Karpas-422 (cell line): Measurements from ENCODE around the gene NEU2. TPM values are rescaled to one million over a fixed set of nuclear protein-coding genes. Genes with fewer than 3 reads are reported as not detected.

Experiments
- DNase-seq: peaks from one replicate; pipeline ENCODE4 v3.0.0-alpha.2; 2015
- H2AFZ ChIP-seq: fragments of 200-600 bp; sonication (generic); 2 replicates; pipeline ENCODE4 v1.6.1; 2014; ENCODE audit warnings: antibody characterized with exemption, low read length, mixed read lengths
- H3K27ac ChIP-seq: fragments of 200-600 bp; sonication (generic); 2 replicates; pipeline ENCODE4 v1.5.1; 2014; ENCODE audit warnings: mild to moderate bottlenecking, low read length, moderate library complexity
- H3K27me3 ChIP-seq: fragments of 200-600 bp; sonication (generic); 2 replicates; pipeline ENCODE4 v1.6.1; 2014; ENCODE audit warnings: low read length, mixed read lengths
- H3K36me3 ChIP-seq: fragments of 200-600 bp; sonication (generic); 2 replicates; pipeline ENCODE4 v1.6.1; 2014; ENCODE audit warnings: low read length, mixed read lengths; ENCODE audit not compliant: insufficient read depth
- H3K4me1 ChIP-seq: fragments of 200-600 bp; sonication (generic); 2 replicates; pipeline ENCODE4 v1.6.1; 2014; ENCODE audit warnings: mild to moderate bottlenecking, low read length, mixed read lengths
- H3K4me2 ChIP-seq: fragments of 200-600 bp; sonication (generic); 2 replicates; pipeline ENCODE4 v1.6.1; 2014; ENCODE audit warnings: low read length, low read depth, mild to moderate bottlenecking; ENCODE audit not compliant: poor library complexity, severe bottlenecking
- H3K4me3 ChIP-seq: fragments of 200-600 bp; sonication (generic); 2 replicates; pipeline ENCODE4 v1.5.1; 2014; ENCODE audit warnings: mild to moderate bottlenecking, antibody characterized with exemption, low read length, mixed read lengths
- H3K79me2 ChIP-seq: fragments of 200-600 bp; sonication (generic); 2 replicates; pipeline ENCODE4 v1.6.1; 2014; ENCODE audit warnings: mild to moderate bottlenecking, low read length, mixed read lengths
- H3K9ac ChIP-seq: fragments of 200-600 bp; sonication (generic); 2 replicates; pipeline ENCODE4 v1.6.0; 2014; ENCODE audit warnings: low read length
- H3K9me2 ChIP-seq: fragments of 200-600 bp; sonication (generic), shearing (Covaris generic); replicated peaks from 2 replicates; pipeline ENCODE4 v1.6.0; 2014; ENCODE audit warnings: mild to moderate bottlenecking, low read length, moderate library complexity; ENCODE audit not compliant: insufficient read depth
- H3K9me3 ChIP-seq: fragments of 300-700, 200-600 bp; sonication (generic); 2 replicates; pipeline ENCODE4 v1.6.1; 2014; ENCODE audit warnings: low read length, mixed read lengths
- H4K20me1 ChIP-seq: fragments of 200-600 bp; sonication (generic); 2 replicates; pipeline ENCODE4 v1.6.1; 2014; ENCODE audit warnings: mild to moderate bottlenecking, antibody characterized with exemption, low read length, low read depth; ENCODE audit not compliant: insufficient read depth
- total RNA-seq: library from RNA; depleted of rRNA; stranded (reverse); fragments of >200 nt; shearing (Covaris generic); gene quantifications from 2 replicates; pipeline ENCODE4 v1.2.3, GENCODE V29; 2014; ENCODE audit warnings: low replicate concordance

NEU2 gene
- total RNA-seq, 1 experiment from 2014 or later: not detected

DNA sequence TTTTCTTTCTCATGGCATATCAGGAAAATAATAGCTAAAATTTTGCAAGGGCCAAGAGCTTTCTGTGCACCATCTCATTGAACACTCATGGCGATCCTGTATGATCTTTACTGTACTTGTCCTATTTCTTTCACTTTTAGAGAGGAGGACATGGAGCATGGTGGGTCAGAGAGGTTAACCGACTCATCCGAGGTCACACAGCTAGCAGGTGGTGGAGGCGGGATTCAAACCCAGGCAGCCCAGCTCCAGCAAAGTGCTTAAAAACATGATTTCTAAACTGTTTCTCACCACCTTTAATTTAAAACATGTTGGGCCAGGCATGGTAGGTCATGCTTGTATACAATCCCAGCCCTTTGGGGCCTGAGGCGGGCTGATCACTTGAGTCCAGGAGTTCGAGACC is 25.8 kb upstream of the NEU2 start:
- DNase-seq: no peak
- H3K4me3 ChIP-seq: no peak overlapping the region
- H3K4me1 ChIP-seq: no peaks in the 10 kb centered on the region
- no peak overlapping the region for H2AFZ ChIP-seq
- H4K20me1 ChIP-seq: no peaks in the 10 kb centered on the region
- H3K4me2 ChIP-seq: no peak overlapping the region
- no peak overlapping the region for H3K27ac ChIP-seq
- no peaks in the 10 kb centered on the region for H3K27me3 ChIP-seq
- no peaks in the 10 kb centered on the region for H3K36me3 ChIP-seq
- H3K9me2 ChIP-seq: no peaks in the 10 kb centered on the region
- no peak overlapping the region for H3K9ac ChIP-seq
- H3K9me3 ChIP-seq: no peaks in the 10 kb centered on the region
- H3K79me2 ChIP-seq: no peaks in the 10 kb centered on the region

DNA sequence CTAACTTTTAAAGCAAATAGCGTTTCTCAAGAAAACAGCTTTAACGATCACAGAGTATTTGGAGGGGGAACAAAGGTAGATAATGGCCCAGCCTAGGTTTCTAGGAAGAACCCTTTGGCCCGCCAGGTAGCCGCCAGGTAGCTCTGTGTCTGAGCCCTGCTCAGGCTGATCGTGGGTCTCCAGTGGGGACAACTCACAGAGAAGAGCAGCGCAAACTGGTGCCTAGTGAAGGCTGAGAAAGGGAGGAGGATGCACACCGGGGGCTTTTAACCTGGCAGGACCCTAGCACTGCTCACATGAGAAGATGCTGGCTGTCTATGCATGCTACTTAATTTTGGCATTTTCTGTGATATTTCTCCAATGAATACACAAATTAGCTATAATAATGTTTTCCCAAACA is 25.2 kb upstream of the NEU2 start:
- H3K9me3 ChIP-seq: no peaks in the 10 kb centered on the region
- H3K4me3 ChIP-seq: no peak overlapping the region
- H2AFZ ChIP-seq: no peak overlapping the region
- no peaks in the 10 kb centered on the region for H3K9me2 ChIP-seq
- H3K36me3 ChIP-seq: no peaks in the 10 kb centered on the region
- H3K4me2 ChIP-seq: no peak overlapping the region
- H3K27ac ChIP-seq: no peak overlapping the region
- H3K79me2 ChIP-seq: no peaks in the 10 kb centered on the region
- H3K27me3 ChIP-seq: no peaks in the 10 kb centered on the region
- no peaks in the 10 kb centered on the region for H3K4me1 ChIP-seq
- H3K9ac ChIP-seq: no peak overlapping the region
- DNase-seq: no peak
- H4K20me1 ChIP-seq: no peaks in the 10 kb centered on the region

DNA sequence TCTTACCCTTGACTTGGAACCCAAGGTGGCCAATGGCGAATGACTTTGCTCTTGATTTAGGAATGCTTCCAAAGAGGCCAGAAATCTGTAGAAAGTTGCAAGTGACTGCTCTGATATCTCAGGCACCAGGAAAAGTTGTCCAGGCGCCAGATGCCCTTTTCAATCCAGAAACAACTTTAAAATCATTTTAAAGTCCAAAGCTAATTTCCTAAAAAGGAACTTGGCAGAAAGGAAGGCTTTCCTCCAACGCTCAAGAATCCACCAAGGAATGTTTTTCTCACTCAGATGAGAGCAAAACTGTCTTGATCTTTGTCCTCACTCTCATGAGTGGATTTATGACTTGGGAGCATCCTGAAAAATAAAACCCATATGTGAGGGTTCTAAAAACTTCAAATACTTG is 24.7 kb upstream of the NEU2 start:
- no peaks in the 10 kb centered on the region for H3K9me2 ChIP-seq
- no peak overlapping the region for H2AFZ ChIP-seq
- H3K4me2 ChIP-seq: no peak overlapping the region
- no peaks in the 10 kb centered on the region for H3K36me3 ChIP-seq
- H3K9ac ChIP-seq: no peak overlapping the region
- no peaks in the 10 kb centered on the region for H3K4me1 ChIP-seq
- DNase-seq: no peak
- no peaks in the 10 kb centered on the region for H4K20me1 ChIP-seq
- no peaks in the 10 kb centered on the region for H3K27me3 ChIP-seq
- no peak overlapping the region for H3K27ac ChIP-seq
- H3K9me3 ChIP-seq: no peaks in the 10 kb centered on the region
- no peaks in the 10 kb centered on the region for H3K79me2 ChIP-seq
- no peak overlapping the region for H3K4me3 ChIP-seq

DNA sequence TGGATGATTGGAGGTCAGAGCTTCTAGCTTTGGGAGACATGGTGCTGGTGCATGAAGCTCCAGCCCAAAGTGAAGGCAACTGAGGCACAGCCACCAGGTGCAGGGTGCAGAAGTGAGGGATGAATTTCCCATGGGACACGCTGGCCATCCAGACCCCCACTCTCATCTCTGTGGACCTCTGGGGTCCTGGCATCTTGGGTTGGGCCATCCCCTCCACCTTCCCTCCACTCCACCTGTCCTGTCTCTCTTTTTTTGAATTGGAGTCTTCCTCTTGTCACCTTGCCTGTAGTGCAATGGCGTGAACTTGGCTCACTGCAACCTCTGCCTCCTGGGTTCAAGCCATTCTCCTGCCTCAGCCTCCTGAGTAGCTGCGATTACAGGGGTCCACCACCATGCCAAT is 22.8 kb upstream of the NEU2 start:
- Histone ChIP-seq H3K79me2 (no peaks in the 10 kb centered on the region), H3K9me3 (no peaks in the 10 kb centered on the region), H3K36me3 (no peaks in the 10 kb centered on the region), H3K27ac (no peak overlapping the region), H3K9ac (no peak overlapping the region), H3K4me3 (no peak overlapping the region), H3K4me1 (no peaks in the 10 kb centered on the region), H3K27me3 (no peaks in the 10 kb centered on the region), H3K9me2 (no peaks in the 10 kb centered on the region), H2AFZ (no peak overlapping the region), H3K4me2 (no peak overlapping the region), H4K20me1 (no peaks in the 10 kb centered on the region)
- no peak for DNase-seq

DNA sequence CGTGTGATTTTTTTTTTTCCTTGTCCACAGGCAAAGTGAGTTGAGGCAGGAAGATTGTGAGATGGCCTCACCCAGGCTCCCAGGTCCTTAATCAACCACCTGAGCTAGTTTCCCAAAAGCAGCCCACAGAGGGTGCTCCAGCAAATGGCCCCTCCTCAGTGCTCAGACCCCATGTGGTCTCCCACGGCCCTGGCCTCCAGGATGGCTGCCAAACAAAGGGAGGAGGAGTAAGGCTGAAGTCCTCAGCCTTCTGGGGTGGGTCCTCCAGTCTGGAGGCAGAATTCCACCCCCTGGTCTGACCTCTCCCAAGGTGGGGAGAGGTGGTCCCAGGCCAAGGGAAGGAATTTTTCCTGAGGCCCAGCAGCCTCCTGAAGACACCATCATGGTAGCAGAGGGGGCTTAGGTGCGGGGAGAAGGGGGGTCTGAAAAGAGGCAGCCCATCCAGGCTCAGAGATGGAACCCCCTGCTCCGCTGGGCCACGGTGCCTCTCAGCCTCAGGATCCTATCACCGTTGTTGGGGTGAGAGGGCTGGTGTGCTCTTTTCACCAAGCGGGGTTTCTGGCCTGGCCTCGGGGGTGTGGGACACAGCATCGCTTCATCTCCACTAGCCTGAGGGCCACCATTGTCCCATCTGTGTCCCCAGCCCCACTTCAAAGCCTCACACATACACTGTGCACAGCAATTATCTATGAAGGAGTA is 21.8 kb upstream of the NEU2 start:
- H3K27me3 ChIP-seq: no peaks in the 10 kb centered on the region
- no peak overlapping the region for H3K4me2 ChIP-seq
- H3K4me3 ChIP-seq: no peak overlapping the region
- no peaks in the 10 kb centered on the region for H3K4me1 ChIP-seq
- H3K79me2 ChIP-seq: no peaks in the 10 kb centered on the region
- no peaks in the 10 kb centered on the region for H3K9me2 ChIP-seq
- no peak overlapping the region for H3K9ac ChIP-seq
- H4K20me1 ChIP-seq: no peaks in the 10 kb centered on the region
- H3K27ac ChIP-seq: no peak overlapping the region
- no peak for DNase-seq
- no peaks in the 10 kb centered on the region for H3K36me3 ChIP-seq
- no peak overlapping the region for H2AFZ ChIP-seq
- H3K9me3 ChIP-seq: no peaks in the 10 kb centered on the region

DNA sequence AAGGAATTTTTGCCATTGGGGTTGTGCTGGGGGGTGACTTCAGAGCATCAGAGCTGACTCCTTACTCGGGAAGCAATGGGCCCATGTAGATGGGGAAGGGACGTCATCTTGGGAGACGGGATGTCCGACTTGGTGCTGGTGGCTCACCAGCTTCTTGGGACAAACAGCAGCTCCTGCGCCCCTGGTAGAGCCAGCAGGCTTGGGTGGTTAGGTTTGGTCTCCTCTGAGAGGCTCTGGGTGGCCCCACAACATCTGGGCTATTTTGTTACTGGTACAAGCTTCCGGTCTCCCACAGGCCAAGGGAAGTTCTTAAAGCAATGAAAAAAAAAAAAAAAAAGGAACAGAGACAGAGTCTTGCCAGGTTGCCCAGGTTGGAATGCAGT is 21.2 kb upstream of the NEU2 start:
- Histone ChIP-seq H3K79me2 (no peaks in the 10 kb centered on the region), H4K20me1 (no peaks in the 10 kb centered on the region), H2AFZ (no peak overlapping the region), H3K9ac (no peak overlapping the region), H3K9me3 (no peaks in the 10 kb centered on the region), H3K36me3 (no peaks in the 10 kb centered on the region), H3K9me2 (no peaks in the 10 kb centered on the region), H3K27ac (no peak overlapping the region), H3K4me2 (no peak overlapping the region), H3K4me3 (no peak overlapping the region), H3K27me3 (no peaks in the 10 kb centered on the region), H3K4me1 (no peaks in the 10 kb centered on the region)
- DNase-seq: no peak

DNA sequence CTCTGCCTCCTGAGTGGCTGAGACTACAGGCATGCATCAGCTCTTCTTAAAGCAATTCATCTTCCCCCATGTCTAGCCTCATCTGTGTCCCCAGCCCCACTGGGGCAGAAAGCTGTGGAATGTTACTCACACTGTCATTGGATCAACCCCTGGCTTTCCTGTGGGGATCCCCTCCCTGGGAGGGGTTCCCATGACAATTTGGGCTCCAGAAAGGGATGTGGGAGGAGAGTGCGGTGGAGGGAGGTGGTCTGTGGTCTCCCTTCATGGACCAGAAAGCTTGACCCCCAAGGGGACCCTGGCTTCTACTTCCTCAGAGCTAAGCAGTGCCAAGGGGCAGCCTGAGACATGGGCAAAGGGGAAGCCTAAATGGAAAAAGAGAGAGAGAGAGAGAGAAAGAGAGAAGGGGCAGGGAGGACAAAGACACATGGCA is 20.8 kb upstream of the NEU2 start:
- no peak overlapping the region for H3K9ac ChIP-seq
- H3K9me2 ChIP-seq: no peaks in the 10 kb centered on the region
- H2AFZ ChIP-seq: no peak overlapping the region
- H3K4me3 ChIP-seq: no peak overlapping the region
- no peak for DNase-seq
- H3K79me2 ChIP-seq: no peaks in the 10 kb centered on the region
- no peaks in the 10 kb centered on the region for H3K27me3 ChIP-seq
- no peaks in the 10 kb centered on the region for H4K20me1 ChIP-seq
- no peaks in the 10 kb centered on the region for H3K4me1 ChIP-seq
- no peaks in the 10 kb centered on the region for H3K36me3 ChIP-seq
- H3K9me3 ChIP-seq: no peaks in the 10 kb centered on the region
- no peak overlapping the region for H3K4me2 ChIP-seq
- no peak overlapping the region for H3K27ac ChIP-seq

DNA sequence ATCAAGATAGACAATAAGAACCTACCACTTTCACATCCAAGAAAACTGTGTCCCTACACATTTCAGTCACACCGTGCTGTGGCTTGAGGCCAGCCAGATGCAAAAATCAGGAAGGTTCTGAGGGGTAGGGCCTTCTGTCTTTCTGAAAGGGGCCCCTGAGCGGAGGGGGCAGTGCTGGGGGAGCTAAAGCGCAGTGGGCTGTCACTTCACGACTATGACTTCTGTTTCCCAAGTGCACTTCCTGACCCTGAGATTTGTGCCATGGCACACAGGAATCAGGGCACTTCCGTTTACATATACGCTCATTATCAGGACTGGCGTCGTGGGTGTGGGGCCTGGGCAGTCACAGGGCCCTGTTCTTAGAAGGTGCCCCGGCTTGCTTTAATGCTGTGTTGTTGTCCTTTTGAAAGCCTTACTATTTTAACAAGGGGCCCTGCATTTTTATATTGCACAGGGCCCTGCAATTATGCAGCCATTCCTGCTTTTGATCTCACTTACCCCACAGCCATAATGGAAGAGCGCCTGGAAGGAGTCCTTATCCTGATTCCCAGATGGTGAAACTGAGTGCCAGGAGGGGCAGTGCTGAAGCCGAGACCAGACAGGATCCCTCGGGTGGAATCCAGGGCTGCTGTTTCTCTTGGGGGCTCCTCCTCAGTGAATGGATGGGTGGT is 20.0 kb upstream of the NEU2 start:
- DNase-seq: no peak
- no peak overlapping the region for H2AFZ ChIP-seq
- no peak overlapping the region for H3K4me3 ChIP-seq
- no peaks in the 10 kb centered on the region for H3K79me2 ChIP-seq
- no peaks in the 10 kb centered on the region for H3K9me3 ChIP-seq
- H3K9ac ChIP-seq: no peak overlapping the region
- H3K9me2 ChIP-seq: no peaks in the 10 kb centered on the region
- H3K4me2 ChIP-seq: no peak overlapping the region
- no peaks in the 10 kb centered on the region for H3K36me3 ChIP-seq
- no peaks in the 10 kb centered on the region for H3K27me3 ChIP-seq
- no peaks in the 10 kb centered on the region for H4K20me1 ChIP-seq
- no peaks in the 10 kb centered on the region for H3K4me1 ChIP-seq
- H3K27ac ChIP-seq: no peak overlapping the region
